HG02938 (cell line): ENCODE results near the gene UBASH3B.

Source experiments
- ATAC-seq: cut with Tn5 transposase; IDR thresholded peaks from one replicate; pipeline ENCODE4 v1.9.1; 2021; ENCODE audit warnings: mild to moderate bottlenecking, moderate library complexity; ENCODE audit not compliant: unreplicated experiment

UBASH3B gene

DNA sequence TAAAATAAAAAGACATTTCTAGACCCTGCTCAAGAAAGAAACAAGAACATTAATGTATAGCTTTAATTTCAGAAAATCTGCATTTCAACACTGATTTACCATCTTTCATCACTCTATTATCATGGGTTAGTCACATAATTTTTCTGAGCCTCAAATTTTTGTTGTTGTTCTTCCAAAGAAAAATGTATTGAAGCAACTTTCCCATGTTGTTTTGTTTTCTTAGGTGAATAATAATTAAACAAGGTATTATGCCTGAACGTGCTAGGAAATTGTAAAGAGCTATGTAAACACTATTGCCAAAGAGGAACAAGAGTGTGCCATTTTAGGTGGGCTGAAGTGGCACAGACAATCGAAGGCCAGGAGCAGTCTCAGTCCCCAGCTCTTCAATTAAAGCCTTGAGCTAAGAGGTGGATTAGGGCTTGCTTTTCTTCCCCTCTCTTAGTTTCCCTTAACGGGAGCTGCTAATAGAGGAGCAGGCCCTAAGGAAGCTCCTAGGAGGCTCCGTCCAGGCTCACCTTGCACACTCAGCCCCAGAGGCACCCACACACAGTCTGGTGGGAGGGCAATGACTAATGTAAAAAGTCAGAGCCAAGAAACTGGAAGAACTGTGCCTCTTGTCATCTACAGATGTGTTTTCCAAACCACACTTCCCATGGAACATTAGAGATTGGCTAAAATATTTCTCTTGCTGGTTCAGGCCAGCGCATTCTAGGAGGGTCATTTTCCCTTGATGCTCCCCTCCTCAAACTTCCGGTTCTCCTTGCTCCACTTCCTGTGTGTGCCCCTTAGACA lies 8.8 kb upstream of the UBASH3B start:
- ATAC-seq: no peak

DNA sequence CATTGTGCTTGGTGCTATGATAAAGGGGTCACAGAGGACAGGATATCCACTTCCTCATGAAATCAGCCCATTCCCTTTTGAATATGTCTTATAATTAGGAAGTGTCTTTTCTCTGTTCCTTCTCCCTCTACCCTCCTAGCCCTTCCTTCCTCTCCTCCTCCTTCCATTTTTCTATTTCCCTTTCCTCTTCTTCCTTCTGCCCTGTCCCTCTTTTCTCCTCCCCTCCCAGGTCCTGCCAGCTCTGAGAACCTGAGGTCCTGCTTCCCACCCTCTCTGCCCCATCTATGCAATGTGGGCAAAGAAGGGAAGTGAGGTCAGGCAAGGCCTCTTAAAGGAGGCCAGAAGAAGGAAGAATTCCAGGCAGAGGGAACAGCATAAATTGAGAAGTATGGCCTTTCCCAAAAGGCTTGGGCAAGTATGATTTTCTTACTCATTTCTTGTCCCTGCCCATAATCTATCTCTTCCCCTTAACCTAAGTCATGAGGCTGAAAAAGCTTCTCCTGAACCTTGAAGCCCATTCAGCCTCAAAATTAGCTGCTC lies 7.7 kb upstream of the UBASH3B start:
- no peak for ATAC-seq

DNA sequence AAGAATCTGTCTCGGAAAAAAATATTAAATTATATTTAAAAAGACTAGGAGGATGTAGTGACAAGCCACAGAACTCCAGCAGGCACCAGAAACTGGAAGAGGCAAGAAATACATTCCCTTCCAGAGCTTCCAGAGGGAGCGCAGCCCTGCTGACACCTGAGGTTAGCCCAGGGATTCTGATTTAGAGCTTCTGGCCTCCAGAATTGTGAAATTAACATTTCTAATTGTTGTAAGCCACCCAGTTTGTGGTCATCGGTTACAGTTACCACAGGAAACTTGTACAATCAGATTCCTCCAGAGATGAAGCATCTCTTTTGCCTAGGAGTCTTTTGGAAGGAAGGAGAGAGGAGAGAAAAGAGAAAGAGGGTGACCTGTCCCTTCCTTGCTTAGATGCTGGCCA lies 6.4 kb upstream of the UBASH3B start:
- no peak for ATAC-seq

- no peak for ATAC-seq
Measured at GRCh38 chr11:122650619-122651018, 4.9 kb upstream of the UBASH3B start.

DNA sequence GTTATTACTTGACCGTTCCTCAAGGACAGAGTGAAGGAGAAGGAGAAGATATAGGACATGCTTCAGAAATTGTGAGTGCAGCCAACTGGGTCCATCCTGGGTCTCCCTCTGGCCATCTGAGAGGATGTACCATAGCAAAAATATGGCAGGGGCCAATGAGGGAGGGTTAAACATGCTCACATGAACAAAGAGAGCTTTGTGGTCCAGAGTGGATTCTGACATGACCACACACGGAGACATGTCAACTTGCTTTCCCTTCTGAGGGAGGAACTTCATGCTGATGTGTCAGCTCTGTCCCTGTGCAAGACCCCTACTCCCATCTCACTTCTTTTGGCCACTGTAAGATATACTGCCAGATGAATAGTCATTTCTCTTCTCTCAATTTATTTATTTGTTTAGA lies 3.0 kb upstream of the UBASH3B start:
- no peak for ATAC-seq

- ATAC-seq: no peak
Measured at GRCh38 chr11:122653916-122654585, 1.5 kb upstream of the UBASH3B start.

DNA sequence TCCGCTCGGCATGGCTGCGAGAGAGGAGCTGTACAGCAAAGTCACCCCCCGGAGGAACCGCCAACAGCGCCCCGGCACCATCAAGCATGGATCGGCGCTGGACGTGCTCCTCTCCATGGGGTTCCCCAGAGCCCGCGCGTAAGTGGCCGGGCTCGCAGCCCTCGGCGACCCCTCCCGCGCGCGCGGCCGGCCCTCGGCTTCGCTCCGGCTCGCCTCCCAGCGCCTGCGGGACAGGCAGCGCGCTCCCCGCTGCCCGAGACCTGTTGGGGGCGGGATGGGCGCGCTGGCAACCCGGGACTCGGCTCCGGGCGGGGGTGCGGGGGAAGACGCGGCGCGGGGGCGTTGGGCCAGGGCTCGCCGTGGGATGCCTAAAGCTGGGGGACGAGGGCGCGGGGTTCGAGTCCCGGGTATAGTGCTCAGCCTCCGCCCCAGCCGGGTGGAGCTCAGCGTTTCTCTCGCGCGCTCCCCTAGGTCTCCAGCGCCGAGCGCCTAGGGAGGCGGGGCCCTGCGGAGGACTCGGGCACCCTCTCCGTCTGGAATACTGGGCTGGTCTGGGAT lies 630 bp downstream of the UBASH3B start:
- ATAC-seq: peak; percentile 64

- ATAC-seq: no peak
Measured at GRCh38 chr11:122656631-122657101, 1.1 kb downstream of the UBASH3B start.

GRCh38 chr11:122659676-122660554 lies 4.4 kb downstream of the UBASH3B start:
- no peak for ATAC-seq

DNA sequence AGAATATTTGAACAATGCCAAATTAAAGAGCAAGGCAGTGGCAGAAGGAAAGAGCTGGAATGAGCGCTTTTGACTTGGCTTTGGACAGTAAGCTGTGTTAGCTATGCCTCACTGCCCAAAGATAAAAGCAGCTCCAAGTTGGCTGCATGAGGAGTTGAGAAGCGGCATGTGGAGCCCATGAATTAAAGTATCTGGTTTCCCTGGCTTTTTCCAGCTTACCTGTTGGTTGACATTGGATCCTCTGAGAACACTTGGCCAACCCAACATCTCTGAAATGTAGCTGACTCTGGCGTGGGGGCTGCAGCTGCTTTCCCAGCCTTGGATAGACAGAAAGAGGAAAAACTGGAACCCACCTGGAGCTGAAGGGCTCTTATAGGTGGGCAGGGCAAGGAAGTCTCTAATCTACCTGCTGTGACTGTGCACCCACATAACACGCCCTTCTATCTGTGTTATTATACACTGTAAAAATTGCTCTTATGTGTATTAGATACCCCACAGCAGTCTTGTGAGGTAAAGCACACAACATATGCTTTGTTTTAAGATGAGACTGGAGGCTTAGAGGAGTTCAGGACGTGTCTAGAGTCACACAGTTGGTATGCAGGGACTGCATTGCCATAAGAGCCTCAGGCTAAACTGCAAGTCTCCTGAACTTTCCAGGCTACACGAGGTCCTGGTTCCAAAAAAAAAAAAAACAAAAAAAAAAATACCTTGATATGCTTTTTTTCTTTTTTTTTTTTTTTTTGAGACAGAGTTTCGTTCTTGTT lies 5.8 kb downstream of the UBASH3B start:
- ATAC-seq: no peak

DNA sequence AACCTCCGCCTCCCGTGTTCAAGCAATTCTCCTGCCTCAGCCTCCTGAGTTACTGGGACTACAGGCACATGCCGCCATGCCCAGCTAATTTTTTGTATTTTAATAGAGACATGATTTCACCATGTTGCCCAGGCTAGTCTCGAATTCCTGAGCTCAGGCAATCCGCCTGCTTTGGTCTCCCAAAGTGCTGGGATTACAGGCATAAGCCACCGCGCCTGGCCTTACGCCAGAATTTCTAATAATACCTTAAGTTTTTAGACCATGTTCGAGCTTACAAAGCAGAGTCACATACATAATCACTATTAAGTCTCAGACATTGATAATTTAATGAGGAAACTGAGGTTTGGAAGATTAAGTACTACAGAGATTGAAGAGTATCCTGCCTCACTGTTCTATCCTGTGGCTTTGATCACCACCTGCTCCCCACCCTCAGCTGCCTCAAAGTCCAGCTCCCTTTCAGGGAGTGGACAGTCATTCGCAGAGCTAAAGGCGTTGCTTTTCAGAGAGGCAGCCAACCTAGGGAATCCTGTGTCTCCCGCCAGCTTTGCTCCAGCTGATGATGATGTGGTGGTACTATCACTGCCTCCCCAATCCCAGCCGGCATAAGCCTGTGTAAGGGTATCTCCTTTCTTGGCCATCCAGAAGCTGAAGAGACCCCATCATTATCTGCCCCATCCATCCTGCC lies 7.7 kb downstream of the UBASH3B start:
- no peak for ATAC-seq

DNA sequence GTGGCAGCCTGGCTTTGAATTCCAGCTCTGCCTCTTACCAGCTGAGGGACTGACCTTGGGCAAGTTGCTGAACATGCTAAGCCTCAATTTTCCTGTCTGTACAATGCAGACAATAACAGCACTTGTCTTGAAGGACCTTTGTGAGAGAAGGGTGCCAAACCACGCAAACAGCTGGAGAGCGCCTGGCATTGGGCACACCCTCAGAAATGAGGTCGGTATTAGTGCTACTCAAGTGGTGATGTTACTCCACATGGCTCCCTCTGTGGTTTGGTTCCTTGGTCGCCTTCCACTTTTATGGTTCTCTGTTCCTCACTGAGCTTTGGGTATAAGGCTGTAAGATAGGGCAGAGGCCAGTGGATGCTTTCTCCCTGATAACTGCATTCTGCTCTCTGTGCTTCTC lies 8.2 kb downstream of the UBASH3B start:
- ATAC-seq: no peak

GRCh38 chr11:122664188-122664587 lies 8.7 kb downstream of the UBASH3B start:
- no peak for ATAC-seq

- ATAC-seq: no peak
Measured at GRCh38 chr11:122665861-122666260, 10.3 kb downstream of the UBASH3B start.

DNA sequence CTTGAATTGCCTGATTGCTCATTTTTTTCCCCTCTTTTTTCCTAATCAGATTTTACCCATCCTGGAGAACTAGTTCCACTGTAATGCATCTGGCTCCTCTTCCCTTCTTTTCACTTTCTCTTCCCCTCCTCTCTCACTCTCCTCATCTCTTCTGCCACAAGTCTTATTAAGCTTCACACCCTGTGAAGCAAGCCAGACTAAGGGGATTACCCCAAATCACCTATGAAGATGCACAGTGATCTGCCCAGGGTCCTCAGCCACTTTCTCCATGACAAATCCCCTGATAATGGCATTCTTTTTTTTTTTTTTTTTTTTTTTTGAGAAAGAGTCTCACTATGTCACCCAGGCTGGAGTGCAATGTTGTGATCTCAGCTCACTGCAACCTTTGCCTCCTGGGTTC lies 11.2 kb downstream of the UBASH3B start:
- ATAC-seq: no peak

GRCh38 chr11:122668562-122669090 lies 13.1 kb downstream of the UBASH3B start:
- no peak for ATAC-seq

- no peak for ATAC-seq
Measured at GRCh38 chr11:122670131-122670530, 14.6 kb downstream of the UBASH3B start.

DNA sequence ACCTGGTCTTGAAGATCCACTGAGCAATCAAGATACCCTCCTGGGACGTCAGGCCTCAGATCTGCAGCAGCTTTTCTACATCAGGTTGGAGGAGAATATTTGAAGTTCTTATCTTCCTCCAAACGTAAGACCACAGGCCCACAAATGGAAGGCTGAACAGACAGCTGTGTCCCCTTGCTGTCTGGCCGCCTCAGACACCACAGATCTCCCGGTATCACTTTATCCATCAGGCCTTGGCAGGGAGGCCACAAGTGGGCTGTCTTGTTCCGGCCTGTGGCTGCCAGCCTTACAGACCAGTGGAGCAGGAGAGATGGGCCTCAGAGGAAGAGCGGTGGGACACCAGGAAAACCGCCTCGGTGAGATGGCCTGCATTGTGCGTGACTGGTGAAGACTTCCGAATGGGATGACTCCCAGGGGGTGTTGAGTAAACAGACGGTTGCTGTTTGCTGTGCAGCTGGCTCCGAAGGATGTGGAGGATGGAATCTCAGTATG lies 15.9 kb downstream of the UBASH3B start:
- ATAC-seq: no peak

DNA sequence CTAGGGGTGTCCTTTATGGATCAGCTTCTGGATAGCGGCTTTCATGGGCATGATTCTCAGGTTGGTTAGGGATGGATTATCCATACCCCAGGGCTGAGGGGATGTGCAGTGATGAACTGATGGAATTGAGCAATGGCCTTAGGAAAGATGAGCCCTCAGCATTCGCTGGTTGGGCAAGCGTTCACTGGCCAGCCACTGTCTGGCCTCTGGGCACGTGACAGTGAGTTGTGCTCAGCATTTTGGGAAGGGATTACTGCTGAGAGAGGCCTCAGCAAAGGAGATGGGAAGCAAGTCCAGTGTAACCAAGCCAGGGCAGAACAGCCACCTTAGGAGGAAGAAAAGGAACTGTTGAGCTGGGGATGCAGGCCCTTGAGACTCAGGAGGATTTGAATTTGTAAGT lies 17.4 kb downstream of the UBASH3B start:
- no peak for ATAC-seq
